Mesothelial cell of epicardium (in vitro differentiated cells): Measurements from ENCODE around the gene OR6P1. TPM values are rescaled to one million over a fixed set of nuclear protein-coding genes. Genes with fewer than 3 reads are reported as not detected.
A peak's percentile ranks its signal among the peaks of the same experiment; 100 is the strongest.

Experiments
- DNase-seq, 2 experiments: peaks; one replicate each; pipeline ENCODE4 v3.0.0; 2021; ENCODE audit warnings: low spot score in 2 of 2; ENCODE audit not compliant: unreplicated experiment in 2 of 2
- H3K27ac Mint-ChIP-seq: 2 replicates; pipeline ENCODE4 v1.8.0; 2021; ENCODE audit warnings: mixed read lengths
- H3K27me3 Mint-ChIP-seq: 2 replicates; pipeline ENCODE4 v1.8.0; 2021; ENCODE audit warnings: low read depth, mixed read lengths
- H3K36me3 Mint-ChIP-seq: 2 replicates; pipeline ENCODE4 v1.8.0; 2021; ENCODE audit warnings: mixed read lengths
- H3K4me1 Mint-ChIP-seq: 2 replicates; pipeline ENCODE4 v1.8.0; 2021; ENCODE audit warnings: mixed read lengths
- H3K4me3 Mint-ChIP-seq: 2 replicates; pipeline ENCODE4 v1.8.0; 2021; ENCODE audit warnings: mild to moderate bottlenecking, moderate library complexity, mixed read lengths
- H3K9me3 Mint-ChIP-seq: 2 replicates; pipeline ENCODE4 v1.8.0; 2021; ENCODE audit warnings: mixed read lengths
- CTCF ChIP-seq: fragments of 200-600 bp; sonication (generic); IDR thresholded peaks from one replicate; pipeline ENCODE4 v1.5.0; 2021; ENCODE audit warnings: antibody characterized with exemption; ENCODE audit not compliant: unreplicated experiment
- total RNA-seq: library from RNA; stranded (reverse); gene quantifications from 3 replicates; pipeline ENCODE4 v1.2.1, GENCODE V29; 2021

The OR6P1 gene
- total RNA-seq, 1 donor from 2014 or later = not detected

- Mint-ChIP-seq H3K36me3 (no peaks in the 10 kb centered on the region), H3K9me3 (peaks cover 3% of the 10 kb centered on the region), H3K27ac (peak overlapping the region; percentile 85), H3K4me3 (no peak overlapping the region), H3K4me1 (peaks cover 28% of the 10 kb centered on the region), H3K27me3 (peaks cover 2% of the 10 kb centered on the region)
- peak; percentile 24 to 49 for DNase-seq
- no peak for TF ChIP-seq CTCF
Observed at GRCh38 chr1:158534496-158534895, 35.9 kb downstream of the OR6P1 start.

- Mint-ChIP-seq H3K27ac (no peak overlapping the region), H3K4me1 (no peaks in the 10 kb centered on the region), H3K27me3 (no peaks in the 10 kb centered on the region), H3K36me3 (peaks cover 10% of the 10 kb centered on the region), H3K4me3 (no peak overlapping the region), H3K9me3 (peaks cover 52% of the 10 kb centered on the region)
- TF ChIP-seq CTCF = no peak
- DNase-seq = no peak
Observed at GRCh38 chr1:158527190-158527815, 43.1 kb downstream of the OR6P1 start.

GRCh38 chr1:158521666-158522058, 48.7 kb downstream of the OR6P1 start:
- Mint-ChIP-seq H3K4me1 (peaks cover 8% of the 10 kb centered on the region), H3K36me3 (peaks cover 2% of the 10 kb centered on the region), H3K27me3 (no peaks in the 10 kb centered on the region), H3K9me3 (peaks cover 26% of the 10 kb centered on the region), H3K4me3 (no peak overlapping the region), H3K27ac (no peak overlapping the region)
- DNase-seq = no peak
- no peak for TF ChIP-seq CTCF

- peaks cover 21% of the 10 kb centered on the region for H3K9me3 Mint-ChIP-seq
- no peak overlapping the region for H3K27ac Mint-ChIP-seq
- H3K4me3 Mint-ChIP-seq = no peak overlapping the region
- no peak for TF ChIP-seq CTCF
- no peaks in the 10 kb centered on the region for H3K27me3 Mint-ChIP-seq
- DNase-seq = no peak
- H3K4me1 Mint-ChIP-seq = peaks cover 8% of the 10 kb centered on the region
- H3K36me3 Mint-ChIP-seq = peaks cover 2% of the 10 kb centered on the region
Observed at GRCh38 chr1:158520955-158521665, 49.3 kb downstream of the OR6P1 start.

GRCh38 chr1:158520021-158520420, 50.4 kb downstream of the OR6P1 start:
- H3K27me3 Mint-ChIP-seq = peaks cover 1% of the 10 kb centered on the region
- H3K27ac Mint-ChIP-seq = no peak overlapping the region
- peaks cover 13% of the 10 kb centered on the region for H3K9me3 Mint-ChIP-seq

More at GRCh38 chr1:158520021-158520420, 50.4 kb downstream of the OR6P1 start:
- Mint-ChIP-seq H3K4me1 (peaks cover 8% of the 10 kb centered on the region), H3K4me3 (no peak overlapping the region), H3K36me3 (peaks cover 2% of the 10 kb centered on the region)
- DNase-seq = no peak
- no peak for TF ChIP-seq CTCF
